ENCODE measurements around the gene CBLB. TPM values are rescaled to one million over a fixed set of nuclear protein-coding genes. Genes with fewer than 3 reads are reported as not detected.

The CBLB gene
- total RNA-seq, 1 donor from 2014 or later, result 45.9 TPM

DNA sequence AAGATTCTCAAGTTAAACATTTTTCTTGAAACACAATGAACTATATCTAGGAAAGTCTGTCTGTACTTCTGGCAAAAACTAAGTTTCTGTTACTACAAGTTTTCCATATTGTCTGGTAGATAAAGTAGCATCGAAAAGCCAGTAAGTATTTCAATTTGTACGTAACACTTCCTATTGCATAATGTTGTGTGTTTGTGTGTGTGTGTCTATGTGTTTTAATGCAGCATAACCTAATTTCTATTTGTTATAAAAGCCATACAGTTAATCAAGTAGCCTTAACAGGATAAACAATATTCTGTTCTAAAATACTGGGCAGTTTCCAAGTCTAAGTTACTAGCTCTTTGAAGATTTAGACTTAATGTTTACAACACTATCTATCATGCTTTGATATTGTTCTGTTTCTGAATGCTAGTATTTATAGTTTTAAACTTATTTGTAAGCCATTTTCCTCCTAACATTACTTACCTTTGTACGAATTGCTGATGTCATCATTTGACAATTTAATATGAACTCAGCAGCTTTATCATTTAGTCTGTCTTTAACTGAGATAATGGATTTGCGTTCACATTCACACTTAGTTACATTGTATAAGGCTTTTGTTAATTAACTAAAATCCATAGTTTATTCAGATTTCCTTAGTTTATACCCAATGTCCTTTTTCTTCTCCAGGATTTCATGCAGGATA is 163.9 kb downstream of the CBLB start:
- no peaks in the 10 kb centered on the region for H3K9me3 ChIP-seq (ENCODE audit: insufficient read depth, low read depth, low read length)
- Mint-ChIP-seq H3K27ac (ENCODE audit: unreplicated experiment) (no peak overlapping the region), H3K36me3 (ENCODE audit: low read depth, unreplicated experiment) (peaks cover 16% of the 10 kb centered on the region), H3K9me3 (ENCODE audit: unreplicated experiment) (no peaks in the 10 kb centered on the region), H3K4me1 (ENCODE audit: low read depth, unreplicated experiment) (peaks cover 2% of the 10 kb centered on the region), H3K27me3 (ENCODE audit: low read depth, unreplicated experiment) (no peaks in the 10 kb centered on the region), H3K4me3 (ENCODE audit: unreplicated experiment) (no peak overlapping the region)
- DNase-seq (ENCODE audit: low read depth) (no peak), FAIRE-seq (no peak)
- no peak for TF ChIP-seq EZH2 (IDR thresholded peaks at IDR 0.05; ENCODE audit: insufficient read depth, low read length)
- TF ChIP-seq, protein P1, sequence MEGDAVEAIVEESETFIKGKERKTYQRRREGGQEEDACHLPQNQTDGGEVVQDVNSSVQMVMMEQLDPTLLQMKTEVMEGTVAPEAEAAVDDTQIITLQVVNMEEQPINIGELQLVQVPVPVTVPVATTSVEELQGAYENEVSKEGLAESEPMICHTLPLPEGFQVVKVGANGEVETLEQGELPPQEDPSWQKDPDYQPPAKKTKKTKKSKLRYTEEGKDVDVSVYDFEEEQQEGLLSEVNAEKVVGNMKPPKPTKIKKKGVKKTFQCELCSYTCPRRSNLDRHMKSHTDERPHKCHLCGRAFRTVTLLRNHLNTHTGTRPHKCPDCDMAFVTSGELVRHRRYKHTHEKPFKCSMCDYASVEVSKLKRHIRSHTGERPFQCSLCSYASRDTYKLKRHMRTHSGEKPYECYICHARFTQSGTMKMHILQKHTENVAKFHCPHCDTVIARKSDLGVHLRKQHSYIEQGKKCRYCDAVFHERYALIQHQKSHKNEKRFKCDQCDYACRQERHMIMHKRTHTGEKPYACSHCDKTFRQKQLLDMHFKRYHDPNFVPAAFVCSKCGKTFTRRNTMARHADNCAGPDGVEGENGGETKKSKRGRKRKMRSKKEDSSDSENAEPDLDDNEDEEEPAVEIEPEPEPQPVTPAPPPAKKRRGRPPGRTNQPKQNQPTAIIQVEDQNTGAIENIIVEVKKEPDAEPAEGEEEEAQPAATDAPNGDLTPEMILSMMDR (IDR thresholded peaks at IDR 0.05; ENCODE audit: insufficient read depth, low read depth, low read length), result no peak
- H3K27me3 ChIP-seq (ENCODE audit: insufficient read depth, low read length), result no peaks in the 10 kb centered on the region
- no peak overlapping the region for H3K4me2 ChIP-seq (ENCODE audit: low read length)
- H3K79me2 ChIP-seq (ENCODE audit: insufficient read depth, low read length), result no peaks in the 10 kb centered on the region
- no peak overlapping the region for H3K4me3 ChIP-seq (ENCODE audit: insufficient read depth, low read depth, low read length)
- no peaks in the 10 kb centered on the region for H3K4me1 ChIP-seq (ENCODE audit: insufficient read depth, low read length)
- no peaks in the 10 kb centered on the region for H4K20me1 ChIP-seq (ENCODE audit: insufficient read depth, low read length)
- no peak overlapping the region for H3K27ac ChIP-seq (ENCODE audit: low read depth, low read length)
- H3K36me3 ChIP-seq (ENCODE audit: insufficient read depth, low read length), result peaks cover 23% of the 10 kb centered on the region
- H2AFZ ChIP-seq (ENCODE audit: low read depth, low read length), result no peak overlapping the region
- H3K9ac ChIP-seq (ENCODE audit: low read length), result no peak overlapping the region

DNA sequence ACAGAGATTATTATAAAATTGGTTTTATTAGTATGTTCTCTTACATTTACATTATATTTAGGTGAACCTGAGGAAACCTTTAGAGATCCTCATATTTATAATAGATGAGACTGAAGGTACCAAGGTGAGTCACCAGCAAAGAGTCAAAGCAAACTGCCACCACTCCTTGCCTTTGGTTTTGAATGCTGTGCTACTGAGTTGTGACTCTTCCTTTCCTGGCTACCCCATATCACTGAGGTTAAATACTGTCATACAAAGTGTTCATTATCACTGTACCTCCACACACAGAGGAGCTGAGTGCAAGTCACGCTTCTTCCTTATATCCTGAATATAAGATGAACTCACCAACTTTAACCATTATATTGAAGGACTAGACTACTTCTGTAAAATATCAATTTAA is 168.2 kb downstream of the CBLB start:
- Histone ChIP-seq H3K4me3 (ENCODE audit: insufficient read depth, low read depth, low read length) (no peak overlapping the region), H3K27ac (ENCODE audit: low read depth, low read length) (no peak overlapping the region), H3K4me1 (ENCODE audit: insufficient read depth, low read length) (no peaks in the 10 kb centered on the region), H3K36me3 (ENCODE audit: insufficient read depth, low read length) (peaks cover 20% of the 10 kb centered on the region), H4K20me1 (ENCODE audit: insufficient read depth, low read length) (no peaks in the 10 kb centered on the region), H2AFZ (ENCODE audit: low read depth, low read length) (no peak overlapping the region), H3K79me2 (ENCODE audit: insufficient read depth, low read length) (no peaks in the 10 kb centered on the region), H3K4me2 (ENCODE audit: low read length) (no peak overlapping the region), H3K9me3 (ENCODE audit: insufficient read depth, low read depth, low read length) (no peaks in the 10 kb centered on the region), H3K9ac (ENCODE audit: low read length) (no peak overlapping the region), H3K27me3 (ENCODE audit: insufficient read depth, low read length) (no peaks in the 10 kb centered on the region)
- Mint-ChIP-seq H3K4me3 (ENCODE audit: unreplicated experiment) (no peak overlapping the region), H3K9me3 (ENCODE audit: unreplicated experiment) (no peaks in the 10 kb centered on the region), H3K4me1 (ENCODE audit: low read depth, unreplicated experiment) (peaks cover 11% of the 10 kb centered on the region), H3K36me3 (ENCODE audit: low read depth, unreplicated experiment) (peaks cover 12% of the 10 kb centered on the region), H3K27ac (ENCODE audit: unreplicated experiment) (no peak overlapping the region), H3K27me3 (ENCODE audit: low read depth, unreplicated experiment) (no peaks in the 10 kb centered on the region)
- TF ChIP-seq, protein P1 (IDR thresholded peaks at IDR 0.05; ENCODE audit: insufficient read depth, low read depth, low read length), result no peak
- TF ChIP-seq EZH2 (IDR thresholded peaks at IDR 0.05; ENCODE audit: insufficient read depth, low read length), result no peak
- no peak for FAIRE-seq
- no peak for DNase-seq (ENCODE audit: low read depth)

DNA sequence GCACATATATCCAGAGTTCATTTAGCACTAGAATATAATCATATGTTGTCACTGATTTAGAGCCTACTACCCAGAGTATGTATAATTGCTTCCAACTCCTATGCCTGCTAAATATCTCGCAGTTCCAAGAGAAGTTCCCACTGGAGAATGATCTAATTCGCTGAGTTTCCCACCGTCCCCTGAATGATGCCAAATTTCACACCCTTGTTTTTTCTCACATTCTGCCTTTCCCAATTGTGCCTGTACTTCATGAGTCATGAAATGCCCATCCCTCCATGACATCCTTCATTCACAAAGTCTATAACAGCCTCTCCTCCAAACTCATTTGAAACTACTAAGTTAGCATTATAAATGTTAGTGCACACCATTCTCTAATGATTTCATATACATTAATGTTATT is 177.2 kb downstream of the CBLB start:
- Mint-ChIP-seq H3K36me3 (ENCODE audit: low read depth, unreplicated experiment) (peaks cover 7% of the 10 kb centered on the region), H3K9me3 (ENCODE audit: unreplicated experiment) (no peaks in the 10 kb centered on the region), H3K27ac (ENCODE audit: unreplicated experiment) (no peak overlapping the region), H3K27me3 (ENCODE audit: low read depth, unreplicated experiment) (no peaks in the 10 kb centered on the region), H3K4me3 (ENCODE audit: unreplicated experiment) (no peak overlapping the region), H3K4me1 (ENCODE audit: low read depth, unreplicated experiment) (peaks cover 14% of the 10 kb centered on the region)
- no peaks in the 10 kb centered on the region for H3K79me2 ChIP-seq (ENCODE audit: insufficient read depth, low read length)
- no peak overlapping the region for H2AFZ ChIP-seq (ENCODE audit: low read depth, low read length)
- H3K27me3 ChIP-seq (ENCODE audit: insufficient read depth, low read length), result no peaks in the 10 kb centered on the region
- TF ChIP-seq, protein P1 (IDR thresholded peaks at IDR 0.05; ENCODE audit: insufficient read depth, low read depth, low read length), result no peak
- TF ChIP-seq EZH2 (IDR thresholded peaks at IDR 0.05; ENCODE audit: insufficient read depth, low read length), result no peak
- H3K27ac ChIP-seq (ENCODE audit: low read depth, low read length), result no peak overlapping the region
- FAIRE-seq, result no peak
- H3K9me3 ChIP-seq (ENCODE audit: insufficient read depth, low read depth, low read length), result no peaks in the 10 kb centered on the region
- H3K36me3 ChIP-seq (ENCODE audit: insufficient read depth, low read length), result peaks cover 14% of the 10 kb centered on the region
- H4K20me1 ChIP-seq (ENCODE audit: insufficient read depth, low read length), result no peaks in the 10 kb centered on the region
- no peak overlapping the region for H3K4me3 ChIP-seq (ENCODE audit: insufficient read depth, low read depth, low read length)
- H3K4me2 ChIP-seq (ENCODE audit: low read length), result no peak overlapping the region
- no peaks in the 10 kb centered on the region for H3K4me1 ChIP-seq (ENCODE audit: insufficient read depth, low read length)
- no peak for DNase-seq (ENCODE audit: low read depth)
- no peak overlapping the region for H3K9ac ChIP-seq (ENCODE audit: low read length)

Measured in astrocyte (in vitro differentiated cells and primary cell).